ENCODE measurements around the gene ARHGAP22.

The ARHGAP22 gene

GRCh38 chr10:48550071-48550691 lies 54.7 kb downstream of the ARHGAP22 start:
- no peak for DNase-seq

- no peak for DNase-seq
Measured at GRCh38 chr10:48549236-48549635, 55.6 kb downstream of the ARHGAP22 start.

GRCh38 chr10:48548531-48549135 lies 56.2 kb downstream of the ARHGAP22 start:
- DNase-seq, result no peak

- DNase-seq, result no peak
Measured at GRCh38 chr10:48547981-48548380, 56.9 kb downstream of the ARHGAP22 start.

GRCh38 chr10:48547061-48547895 lies 57.6 kb downstream of the ARHGAP22 start:
- DNase-seq, result no peak

GRCh38 chr10:48545462-48546145 lies 59.3 kb downstream of the ARHGAP22 start:
- DNase-seq, result no peak

GRCh38 chr10:48543182-48543844 lies 61.6 kb downstream of the ARHGAP22 start:
- no peak for DNase-seq

- no peak for DNase-seq
Measured at GRCh38 chr10:48542471-48543181, 62.2 kb downstream of the ARHGAP22 start.

- DNase-seq, result no peak
Measured at GRCh38 chr10:48541144-48541795, 63.6 kb downstream of the ARHGAP22 start.

GRCh38 chr10:48538611-48539010 lies 66.3 kb downstream of the ARHGAP22 start:
- no peak for DNase-seq

GRCh38 chr10:48536916-48537890 lies 67.7 kb downstream of the ARHGAP22 start:
- DNase-seq, result no peak

GRCh38 chr10:48536156-48536500 lies 68.7 kb downstream of the ARHGAP22 start:
- DNase-seq, result no peak

GRCh38 chr10:48535416-48536155 lies 69.3 kb downstream of the ARHGAP22 start:
- DNase-seq, result no peak

GRCh38 chr10:48533951-48534720 lies 70.7 kb downstream of the ARHGAP22 start:
- no peak for DNase-seq

GRCh38 chr10:48533540-48533939 lies 71.3 kb downstream of the ARHGAP22 start:
- no peak for DNase-seq

GRCh38 chr10:48531486-48531885 lies 73.4 kb downstream of the ARHGAP22 start:
- DNase-seq, result no peak

GRCh38 chr10:48529331-48529730 lies 75.5 kb downstream of the ARHGAP22 start:
- DNase-seq, result no peak

GRCh38 chr10:48527756-48528155 lies 77.1 kb downstream of the ARHGAP22 start:
- DNase-seq, result no peak

Data from NCI-H1436 (cell line).